HG03039 (cell line): ENCODE measurements around the gene NRXN3.

Source experiments
- ATAC-seq: cut with Tn5 transposase; IDR thresholded peaks from one replicate; pipeline ENCODE4 v1.9.1; 2021; ENCODE audit warnings: mild to moderate bottlenecking, moderate library complexity; ENCODE audit not compliant: unreplicated experiment

NRXN3 gene

DNA sequence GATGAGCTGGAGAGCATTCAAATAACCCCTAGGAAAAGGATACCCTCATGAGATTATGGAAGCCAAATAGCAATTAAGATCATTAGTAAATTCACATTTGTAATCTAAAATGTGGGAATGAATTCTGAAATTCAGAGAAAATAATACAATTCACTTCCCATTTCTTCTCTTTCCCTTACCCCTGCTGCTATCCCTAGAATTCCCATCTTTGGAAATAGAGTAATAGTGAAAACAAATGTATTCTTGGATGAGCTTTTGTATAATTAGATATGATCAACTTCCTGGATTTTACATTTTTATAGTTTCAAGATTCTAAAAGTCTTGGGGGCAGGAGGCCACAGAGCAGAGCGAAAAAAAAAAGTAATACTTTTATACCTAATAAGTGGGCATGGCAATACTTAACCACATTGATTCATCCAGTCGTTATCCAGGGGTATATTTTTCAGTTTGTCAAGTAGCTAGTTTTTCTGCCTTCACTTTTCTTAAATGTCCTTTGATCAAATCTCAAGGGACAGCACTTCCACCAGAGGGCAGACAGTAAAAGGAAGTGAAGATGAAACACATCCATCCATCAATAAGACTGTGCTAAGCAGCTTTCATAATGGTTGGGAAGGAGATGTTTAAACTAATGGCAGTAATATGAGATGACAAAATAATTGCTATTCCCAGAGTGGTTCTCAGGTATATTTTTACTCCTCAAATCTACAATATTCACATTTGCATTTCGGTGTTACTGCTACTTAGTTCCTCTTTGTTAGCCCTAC, 1639.9 kb downstream of the NRXN3 start:
- no peak for ATAC-seq

DNA sequence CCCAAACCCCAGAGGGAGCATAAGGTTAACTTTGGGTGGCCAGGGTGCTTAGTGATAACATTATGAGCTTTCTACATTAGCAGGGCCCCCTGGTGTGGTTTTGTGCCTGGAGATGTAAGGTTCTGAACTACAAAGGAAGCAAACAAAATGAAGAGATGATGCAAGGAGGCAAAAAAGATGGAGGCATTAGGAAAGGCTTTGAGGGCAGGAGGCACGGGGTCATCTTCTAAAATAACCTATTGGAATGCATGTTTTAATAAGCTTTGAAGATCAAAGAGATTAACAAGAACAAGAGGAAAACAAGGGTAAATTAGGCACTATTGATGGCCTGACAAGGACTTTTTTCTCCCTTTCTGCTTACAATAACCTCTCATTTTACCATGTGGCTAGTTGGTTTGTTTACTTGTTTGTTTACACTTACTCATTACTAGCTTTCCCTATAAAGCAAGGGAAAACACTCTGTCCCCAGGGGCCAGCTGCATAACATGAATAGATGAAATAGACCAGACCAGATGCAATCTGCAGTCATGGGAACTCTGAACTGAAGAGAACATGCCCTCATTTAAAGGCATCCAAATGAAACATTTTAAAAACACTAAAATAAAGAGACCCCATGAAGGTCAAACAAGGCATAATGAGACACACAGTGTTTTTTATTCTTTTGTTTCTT, 1650.8 kb downstream of the NRXN3 start:
- ATAC-seq: no peak

DNA sequence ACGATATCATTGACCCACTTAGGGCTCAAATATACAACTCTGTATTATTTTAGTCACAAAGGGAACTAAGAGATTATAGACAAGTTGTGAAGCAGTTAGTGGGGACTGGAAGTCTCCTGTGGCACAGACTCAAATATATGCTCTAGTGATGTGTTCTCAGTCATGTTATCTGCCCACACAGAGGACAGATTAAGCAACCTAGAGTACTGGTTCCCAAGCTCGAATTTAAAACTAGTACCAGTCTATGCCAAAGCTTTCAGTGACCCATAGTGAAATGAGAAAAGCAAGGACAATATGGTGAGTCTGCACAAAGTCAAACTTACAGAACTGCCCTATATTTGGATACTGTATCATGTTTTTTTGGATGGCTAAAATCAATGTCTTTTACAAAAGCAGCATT, 1651.9 kb downstream of the NRXN3 start:
- no peak for ATAC-seq

DNA sequence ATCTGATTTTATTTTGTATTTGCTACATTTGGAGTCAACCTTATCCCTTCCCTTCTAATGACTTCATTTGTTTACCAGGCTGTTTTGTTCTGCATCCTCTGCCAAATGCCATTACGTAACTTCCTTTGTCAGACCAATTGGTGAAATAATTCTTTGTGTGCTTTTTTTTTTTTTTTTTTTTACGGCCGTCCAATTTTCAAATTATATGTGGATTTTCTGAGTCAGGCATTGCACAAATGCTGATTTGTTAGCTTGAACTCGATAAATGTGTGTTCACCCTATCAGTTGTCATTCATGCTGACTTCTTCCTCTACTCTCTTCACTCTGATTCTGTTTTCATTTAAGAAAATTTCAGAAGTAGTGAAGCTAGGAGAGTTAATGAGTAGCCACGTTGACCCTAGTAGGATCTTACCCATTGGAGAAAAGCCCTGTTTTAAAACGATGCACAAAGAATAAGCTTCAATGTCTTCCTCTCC, 1654.9 kb downstream of the NRXN3 start:
- ATAC-seq: no peak

DNA sequence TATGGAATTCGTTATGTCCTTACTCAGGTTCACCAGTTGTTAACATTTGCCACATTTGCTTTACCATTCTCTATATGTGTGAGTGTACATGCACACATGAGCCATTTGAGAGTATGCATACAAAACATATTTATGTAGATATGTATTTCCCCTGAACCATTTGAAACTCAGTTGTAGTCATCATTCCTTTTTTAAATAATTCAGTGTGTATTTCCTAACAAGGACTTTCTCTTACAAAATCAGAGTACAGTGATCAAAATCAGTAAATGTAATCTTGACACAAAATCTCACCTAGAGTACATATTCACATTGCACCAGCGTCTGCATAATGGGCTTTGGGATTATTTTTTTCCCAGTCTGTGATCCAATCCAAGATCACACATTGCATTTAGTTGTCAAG, 1656.2 kb downstream of the NRXN3 start:
- ATAC-seq: no peak

DNA sequence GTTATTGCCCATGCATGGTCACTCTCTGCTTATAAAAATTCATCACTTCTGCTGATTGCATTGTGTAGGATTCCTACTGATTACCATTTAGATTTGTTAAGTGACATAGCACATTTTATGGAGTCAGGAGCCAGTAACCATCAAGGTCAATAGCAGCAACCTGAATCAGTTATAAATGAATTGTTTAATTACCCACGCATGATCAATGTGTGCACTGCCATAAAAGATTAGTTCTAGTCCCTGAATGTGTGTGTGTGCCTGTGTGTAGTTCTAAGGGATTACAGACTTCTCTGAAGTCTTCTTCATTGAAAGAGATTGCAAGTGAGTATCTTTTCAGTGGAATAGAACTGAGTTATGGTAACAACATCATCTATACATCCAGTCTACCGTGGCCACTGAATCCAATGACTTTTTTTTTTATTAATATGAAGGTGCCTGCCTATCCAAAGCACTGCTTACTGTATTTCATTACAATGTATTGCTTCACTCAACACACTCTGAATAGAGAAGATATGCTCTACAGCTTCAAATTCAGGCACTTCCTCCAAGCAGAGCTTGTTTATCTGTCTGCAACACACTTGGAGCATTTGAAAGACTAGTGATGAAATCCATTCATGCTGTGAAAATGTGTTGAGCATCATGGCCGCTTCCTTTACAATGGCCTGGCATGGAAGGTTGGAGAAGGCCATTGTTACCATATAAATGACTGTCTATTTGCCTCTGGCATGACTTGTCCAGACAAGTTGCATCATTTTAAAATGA, 1659.4 kb downstream of the NRXN3 start:
- no peak for ATAC-seq

DNA sequence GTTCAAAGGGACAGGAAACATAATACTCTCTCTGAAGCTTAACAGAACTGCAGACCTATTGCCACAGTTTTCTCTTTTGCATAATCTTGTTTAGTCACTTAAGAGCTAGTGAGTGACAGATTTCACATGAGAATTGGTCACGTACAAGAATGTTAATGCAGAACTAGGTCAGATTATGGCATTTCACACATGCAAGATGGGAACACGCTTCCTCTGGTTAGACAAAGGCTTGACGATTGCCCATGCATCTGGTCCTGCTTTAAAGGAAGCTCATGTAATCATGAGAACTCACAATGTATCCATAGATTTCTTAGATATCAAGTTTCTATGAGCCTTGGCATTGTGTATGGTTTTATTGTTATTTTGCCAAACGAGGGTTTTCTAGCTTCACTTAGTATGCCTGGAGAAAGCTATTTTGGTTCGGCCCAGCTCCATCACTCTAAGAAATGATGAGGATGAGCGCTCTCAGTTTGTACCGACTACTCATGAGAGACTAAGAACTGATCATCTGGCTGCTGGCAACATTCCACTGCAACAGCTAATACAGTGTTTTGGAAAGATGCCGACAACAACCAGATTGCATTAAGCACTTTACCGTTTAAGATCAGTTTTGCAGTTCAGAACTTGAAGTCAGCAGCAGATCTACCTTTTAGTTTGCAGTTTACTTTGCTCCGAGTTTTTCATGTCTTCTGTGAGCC, 1661.2 kb downstream of the NRXN3 start:
- no peak for ATAC-seq

DNA sequence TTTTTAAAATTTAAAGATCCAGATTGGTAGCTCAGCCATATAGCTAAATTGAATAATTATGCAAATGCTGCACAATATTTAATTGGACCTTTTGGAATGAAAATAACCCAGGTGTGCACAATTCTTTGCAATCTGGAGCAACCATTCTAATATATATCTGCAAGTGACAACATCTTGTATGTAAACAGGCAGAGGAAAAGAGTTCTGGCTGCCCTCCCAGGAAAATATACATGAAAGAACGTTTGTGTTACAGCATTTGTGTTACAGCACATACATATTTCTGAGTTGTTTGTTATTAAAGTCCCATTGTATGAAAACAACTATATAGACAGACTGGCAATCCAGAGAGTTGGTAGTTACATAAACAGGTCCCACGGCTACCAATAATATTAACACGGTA, 1663.6 kb downstream of the NRXN3 start:
- no peak for ATAC-seq

DNA sequence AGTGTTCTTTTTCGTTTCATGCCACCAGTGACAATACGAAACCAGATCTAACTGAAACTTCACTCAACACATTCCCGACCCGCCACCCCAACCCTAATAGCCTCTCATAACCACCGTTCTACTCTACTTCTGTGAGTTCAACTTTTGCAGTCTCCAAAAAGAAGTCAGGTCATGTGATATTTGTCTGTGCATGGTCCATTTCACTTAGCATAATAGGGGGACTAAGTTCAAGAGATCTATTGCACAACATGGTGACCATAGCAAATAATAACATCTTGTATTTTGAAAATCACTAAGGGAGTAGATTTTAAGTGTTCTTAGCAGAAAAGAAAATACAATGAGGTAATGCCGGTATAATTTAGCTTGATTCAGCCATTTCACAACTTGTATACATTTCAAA, 1664.7 kb downstream of the NRXN3 start:
- ATAC-seq: no peak

DNA sequence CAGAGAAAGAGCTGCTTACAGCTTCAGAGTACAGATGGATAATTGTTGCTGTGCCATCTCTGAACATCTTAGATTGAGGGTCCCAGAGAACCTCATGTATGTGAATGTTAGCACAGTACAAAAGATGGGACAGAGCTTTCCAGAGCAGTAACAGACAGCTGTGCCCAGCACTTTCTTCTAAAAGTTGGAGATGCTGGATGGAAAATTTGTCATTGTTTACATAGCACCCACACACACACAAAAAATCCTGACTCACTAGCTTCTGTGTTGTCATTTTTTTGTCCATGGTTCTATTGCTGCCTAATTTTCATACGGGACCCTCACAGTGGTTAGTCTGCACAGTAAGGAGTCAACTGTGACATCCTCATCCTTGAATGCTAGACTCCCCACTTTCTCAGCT, 1666.4 kb downstream of the NRXN3 start:
- ATAC-seq: no peak

DNA sequence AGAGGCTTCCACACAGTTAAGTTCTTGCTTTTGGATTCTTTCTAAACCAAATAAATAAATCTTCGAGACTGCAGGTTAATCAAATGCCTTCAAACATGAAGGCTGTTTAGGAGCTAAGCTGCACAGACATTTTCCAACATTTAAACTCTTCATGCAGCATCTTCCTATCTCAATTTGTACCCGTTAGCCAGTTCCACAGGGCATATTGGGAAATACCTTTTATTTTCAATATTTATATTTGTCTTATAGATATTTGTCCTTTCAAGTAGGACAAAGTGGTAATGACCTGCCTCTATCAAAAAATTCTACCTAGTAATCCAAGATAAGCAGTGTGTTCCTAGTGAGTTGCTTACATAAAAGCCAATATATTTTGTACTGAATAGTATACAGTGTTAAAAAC, 1667.5 kb downstream of the NRXN3 start:
- no peak for ATAC-seq

DNA sequence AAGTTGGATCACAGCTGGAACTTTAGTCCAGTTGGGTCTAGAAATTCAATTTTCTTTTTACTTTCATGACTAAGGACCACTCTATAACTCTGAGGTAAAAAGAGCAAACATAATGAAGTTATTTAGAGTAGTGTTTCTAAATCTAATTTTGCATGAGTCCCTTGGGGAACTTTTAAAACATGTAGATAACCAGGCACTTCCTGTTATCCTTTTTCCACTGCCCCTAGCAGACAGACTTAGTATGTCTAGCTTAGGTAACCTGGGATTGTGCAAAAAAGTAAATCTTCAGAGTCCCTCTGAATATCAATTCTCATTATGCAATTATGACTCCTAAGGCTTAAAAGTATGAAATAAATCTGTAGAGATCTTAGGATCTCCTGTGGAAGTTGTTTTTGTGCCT, 1669.9 kb downstream of the NRXN3 start:
- ATAC-seq: no peak

DNA sequence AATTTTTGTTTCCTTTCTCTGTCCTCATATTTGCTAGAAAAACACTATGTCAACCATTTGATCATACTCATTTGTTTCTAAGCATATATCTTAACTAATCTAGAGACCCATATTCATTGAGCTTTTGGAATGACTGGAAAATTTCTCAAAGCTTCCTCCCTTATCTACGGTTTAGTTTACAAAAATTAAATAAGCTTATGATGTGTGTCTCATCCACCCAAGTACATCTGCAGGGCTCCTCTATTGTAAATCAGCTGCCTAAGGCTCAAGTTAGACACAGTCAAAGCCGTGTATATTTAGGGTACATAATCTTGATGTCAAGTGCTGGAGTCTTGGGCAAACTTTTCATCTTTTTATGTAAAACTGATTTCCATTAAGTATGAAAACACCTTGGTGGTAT, 1670.7 kb downstream of the NRXN3 start:
- ATAC-seq: no peak

DNA sequence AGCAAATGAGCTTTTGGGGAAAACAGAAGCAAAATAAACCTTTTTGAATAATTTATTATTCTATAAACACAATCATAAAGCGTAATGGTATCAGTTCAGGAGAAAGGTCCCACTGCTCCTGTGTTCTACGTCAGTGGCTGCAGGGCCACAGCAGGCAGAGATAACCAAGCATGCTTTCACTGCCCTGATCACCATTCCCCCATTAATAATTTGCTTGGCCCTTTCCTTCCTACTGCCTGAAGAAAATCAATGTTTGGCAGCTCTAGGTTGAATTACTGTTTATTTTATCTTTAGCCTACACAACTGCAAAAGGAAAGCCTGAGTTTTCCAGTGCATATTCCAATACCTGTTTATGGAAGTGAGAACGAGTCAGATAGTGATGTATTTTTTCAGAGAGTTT, 1671.3 kb downstream of the NRXN3 start:
- no peak for ATAC-seq

DNA sequence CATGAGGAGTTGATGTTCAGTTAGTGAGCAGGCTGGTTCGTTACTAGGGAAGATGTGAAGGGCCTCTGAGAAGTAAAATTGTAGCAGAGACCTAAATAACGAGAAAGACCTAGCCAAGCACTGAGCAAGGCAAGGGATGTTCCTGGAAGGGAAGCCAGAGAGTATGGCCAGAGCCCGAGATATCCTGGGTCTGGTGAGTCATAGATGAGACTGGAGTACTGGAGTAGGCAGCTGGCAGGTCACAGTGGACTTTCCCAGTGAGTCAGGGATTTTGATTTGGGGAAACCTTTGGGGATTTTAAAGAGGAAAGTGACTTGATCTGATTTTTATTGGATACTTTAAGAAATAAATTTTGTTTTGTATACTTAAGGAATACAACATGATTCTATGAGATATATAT, 1672.1 kb downstream of the NRXN3 start:
- no peak for ATAC-seq

DNA sequence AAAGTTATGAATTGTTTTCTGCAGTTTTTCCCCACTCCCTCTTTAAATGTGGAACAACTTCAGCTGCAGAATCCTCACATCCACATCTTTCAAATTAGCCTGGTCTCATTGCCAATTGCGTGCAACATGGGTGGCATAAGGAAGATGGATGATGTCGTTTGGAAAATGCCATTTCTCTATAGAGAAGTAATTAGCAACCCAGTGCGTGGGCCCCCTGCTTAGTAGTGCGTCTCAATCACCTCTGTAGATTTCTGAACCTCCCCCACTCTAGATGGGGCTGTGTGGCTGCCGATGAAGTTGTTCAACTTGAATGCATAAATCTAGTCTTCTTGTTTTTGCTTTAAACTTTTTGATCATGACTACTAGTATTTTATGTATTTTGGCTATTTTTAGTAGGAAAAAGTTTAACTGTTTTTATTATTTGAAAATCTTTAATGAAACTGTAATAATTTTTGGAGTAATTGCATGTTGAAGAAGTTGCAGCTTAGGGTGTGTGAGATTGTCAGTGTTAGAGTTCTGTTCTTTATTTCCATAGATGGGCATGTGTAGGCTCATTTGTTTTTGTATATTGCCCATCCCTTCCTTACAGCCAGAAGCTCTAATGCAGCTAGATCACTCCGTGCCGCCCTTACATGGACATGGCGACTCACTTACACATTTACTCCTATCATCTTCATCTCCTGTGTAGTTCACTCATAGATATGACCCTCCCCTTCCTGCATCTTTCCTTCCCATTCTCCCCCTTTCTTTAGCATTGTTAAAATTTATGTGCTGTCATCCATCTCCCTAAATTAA, 1683.0 kb downstream of the NRXN3 start:
- ATAC-seq: no peak

DNA sequence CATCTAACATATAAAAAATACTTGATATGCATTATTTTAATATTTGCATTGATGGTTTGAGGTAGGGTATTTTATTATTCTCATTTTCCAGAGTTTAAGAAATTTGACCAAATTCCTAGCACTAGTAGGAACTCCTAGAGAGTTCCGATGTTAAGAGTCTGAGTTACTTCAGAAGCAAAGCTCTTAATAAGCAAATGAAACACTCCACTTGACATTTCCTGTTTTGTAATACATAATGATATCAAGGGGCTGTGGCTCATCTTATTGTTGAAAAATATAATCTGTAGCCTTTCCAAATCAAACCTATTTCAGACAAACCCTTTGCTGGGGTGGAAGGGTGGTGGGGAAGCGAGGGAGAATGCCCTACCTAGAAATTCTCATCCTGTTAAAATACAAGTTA, 1685.6 kb downstream of the NRXN3 start:
- no peak for ATAC-seq

DNA sequence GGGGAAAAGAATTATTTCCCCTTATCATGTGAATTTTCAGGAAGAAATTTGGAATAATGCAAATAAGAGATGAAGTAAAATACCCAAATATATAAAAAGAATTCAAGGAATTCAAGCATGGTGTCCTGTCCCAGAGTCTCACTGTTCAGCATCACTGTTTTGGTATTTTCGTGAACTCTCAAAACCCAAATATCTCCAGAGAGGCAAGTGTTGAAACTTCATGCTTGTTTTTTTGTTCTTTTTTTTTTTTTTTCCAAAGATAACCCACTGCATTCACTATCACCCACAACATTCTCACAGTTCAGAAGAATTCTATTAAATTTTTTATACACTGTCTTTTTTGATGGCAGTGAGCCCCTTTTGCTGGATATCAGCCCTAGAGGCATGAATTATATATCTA, 1686.2 kb downstream of the NRXN3 start:
- ATAC-seq: no peak

DNA sequence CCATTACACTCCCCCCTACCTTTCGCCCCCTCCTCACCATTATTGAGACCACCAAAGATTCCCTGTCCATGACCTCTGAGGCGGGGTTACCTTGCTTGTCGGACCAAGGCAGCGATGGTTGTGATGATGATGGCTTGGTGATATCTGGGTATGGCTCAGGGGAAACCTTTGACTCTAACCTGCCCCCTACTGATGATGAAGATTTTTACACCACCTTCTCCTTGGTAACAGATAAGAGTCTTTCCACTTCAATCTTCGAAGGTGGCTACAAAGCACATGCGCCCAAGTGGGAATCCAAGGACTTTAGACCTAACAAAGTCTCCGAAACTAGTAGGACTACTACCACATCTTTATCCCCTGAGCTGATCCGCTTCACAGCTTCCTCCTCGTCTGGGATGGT, 1690.9 kb downstream of the NRXN3 start:
- no peak for ATAC-seq

DNA sequence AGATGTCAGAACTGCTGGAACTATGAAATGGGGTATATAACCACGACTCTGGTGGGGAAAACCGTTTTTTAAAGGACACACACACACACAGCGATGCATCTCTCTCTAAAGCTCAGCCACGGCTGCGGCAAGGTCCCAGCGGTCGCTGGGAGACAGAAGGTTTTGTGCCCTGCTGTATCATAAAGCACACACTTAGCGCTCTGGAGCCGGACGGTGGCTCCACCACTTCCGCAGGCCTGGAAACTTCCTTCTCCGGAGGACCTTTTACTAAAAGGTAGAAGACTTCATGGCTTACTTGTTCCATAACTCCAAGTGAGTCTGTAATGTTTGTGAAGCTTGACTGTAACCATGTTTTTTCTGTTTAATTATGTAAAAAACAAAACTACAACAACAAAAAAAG, 1691.9 kb downstream of the NRXN3 start:
- no peak for ATAC-seq

DNA sequence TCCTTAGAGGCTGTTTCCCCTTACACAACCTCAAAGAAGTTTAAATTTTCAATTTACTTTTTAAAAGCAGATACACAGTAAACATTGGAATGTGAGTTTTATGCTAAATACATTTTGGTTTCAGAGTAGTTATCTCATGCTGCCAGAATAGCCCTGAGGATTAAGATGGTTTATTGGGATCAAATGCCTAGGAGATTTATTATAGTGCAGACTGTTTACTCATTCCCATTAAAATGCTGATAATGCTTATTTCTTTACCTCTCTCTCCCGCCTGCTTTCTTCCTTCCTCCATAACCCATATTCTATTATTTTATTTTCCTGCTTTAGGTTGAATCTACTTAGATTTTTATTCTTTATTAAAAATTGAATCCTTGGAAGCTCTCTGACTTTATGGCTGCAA, 1701.0 kb downstream of the NRXN3 start:
- ATAC-seq: no peak
